H1 (cell line): ENCODE data around the gene CDC42EP1. TPM values are rescaled to one million over a fixed set of nuclear protein-coding genes. Genes with fewer than 3 reads are reported as not detected.

Experiments used
- E2F6 ChIP-seq: IDR thresholded peaks from 2 replicates; pipeline ENCODE4 v1.6.1; 2012; ENCODE audit warnings: inconsistent platforms
- GABPA ChIP-seq: IDR thresholded peaks from 2 replicates; pipeline ENCODE4 v1.6.1; 2011; ENCODE audit warnings: mild to moderate bottlenecking, low read length, moderate library complexity, borderline replicate concordance; ENCODE audit not compliant: insufficient read depth
- HDAC6 ChIP-seq: IDR thresholded peaks from one replicate; pipeline ENCODE4 v1.7.1; 2012; ENCODE audit warnings: low read depth, mild to moderate bottlenecking, inconsistent platforms, low read length, moderate library complexity
- POLR2AphosphoS5 ChIP-seq: IDR thresholded peaks from 2 replicates; pipeline ENCODE4 v1.6.1; 2011; ENCODE audit warnings: low read depth, low read length
- SUZ12 ChIP-seq: fragments of 200-600 bp; sonication (generic); IDR thresholded peaks from 2 replicates; pipeline ENCODE4 v1.6.1; 2012; ENCODE audit warnings: mild to moderate bottlenecking, inconsistent platforms, low read length, moderate library complexity, mixed read lengths
- polyA plus RNA-seq, 7 experiments: library from polyadenylated mRNA; depleted of rRNA in 3 of 7; stranded (reverse) in 5 of 7; unstranded in 2 of 7; fragments of >200 nt in 5 of 7; fragments of 200-250 nt in 2 of 7; gene quantifications; 1 replicate in 5 of 7; 2 replicates in 1 of 7; 4 replicates in 1 of 7; pipeline versions ENCODE4 v1.2.1 to v1.2.3, GENCODE V29; 2011 to 2013; ENCODE audit warnings: missing spikeins in 2 of 7, mixed read lengths in 2 of 7
- total RNA-seq: library from RNA; stranded (reverse); fragmentation: NEBNext Ultra II Directional; extraction: Animal tissue kit (Norgen Biotek cat#: 25700); gene quantifications from 2 replicates; pipeline ENCODE4 v1.2.1, GENCODE V29; 2021

Gene CDC42EP1
- total and polyA plus RNA-seq, 2 of the 8 experiments (the other 6 are each of a cell fraction or from before 2014, with no cell fraction given), result 8.3 to 11.2 TPM

GRCh38 chr22:37514526-37515051 is 45.7 kb upstream of the CDC42EP1 start (continued):
- no peak for TF ChIP-seq GABPA
- TF ChIP-seq SUZ12, result no peak
- TF ChIP-seq HDAC6, result no peak
- TF ChIP-seq POLR2AphosphoS5, result no peak
- TF ChIP-seq E2F6, result no peak
